GM19463 (cell line): ENCODE measurements around the gene MGARP.
"Not testable (repeated sequence)": the region's sequence is repeated elsewhere in the genome, so short reads cannot be mapped to it uniquely, and the experiment has no call there.

Experiments
- ATAC-seq: cut with Tn5 transposase; IDR thresholded peaks from one replicate; pipeline ENCODE4 v1.9.1; 2021; ENCODE audit warnings: mild to moderate bottlenecking, moderate library complexity; ENCODE audit not compliant: unreplicated experiment

MGARP gene

GRCh38 chr4:139279760-139280620 lies at the start of gene MGARP:
Gene MGARP (minus strand): TSS chr4:139280225. CDS start chr4:139280158, 67 bp downstream.
- ATAC-seq = peak; percentile 73

- no peak for ATAC-seq
Measured at GRCh38 chr4:139329665-139330200, 49.7 kb upstream of the MGARP start.

GRCh38 chr4:139324620-139325019 lies 44.6 kb upstream of the MGARP start:
- ATAC-seq = no peak

- not testable (repeated sequence) for ATAC-seq
Measured at GRCh38 chr4:139322541-139322940, 42.5 kb upstream of the MGARP start.

GRCh38 chr4:139322070-139322469 lies 42.0 kb upstream of the MGARP start:
- not testable (repeated sequence) for ATAC-seq

- no peak for ATAC-seq
Measured at GRCh38 chr4:139319571-139319970, 39.5 kb upstream of the MGARP start.

- no peak for ATAC-seq
Measured at GRCh38 chr4:139317635-139318034, 37.6 kb upstream of the MGARP start.

GRCh38 chr4:139316733-139317132 lies 36.7 kb upstream of the MGARP start:
- no peak for ATAC-seq

- peak; percentile 84 for ATAC-seq
Measured at GRCh38 chr4:139315221-139315675, 35.2 kb upstream of the MGARP start.

GRCh38 chr4:139314047-139314800 lies 34.2 kb upstream of the MGARP start:
- no peak for ATAC-seq

- not testable (repeated sequence) for ATAC-seq
Measured at GRCh38 chr4:139313414-139313813, 33.4 kb upstream of the MGARP start.

GRCh38 chr4:139312552-139313332 lies 32.7 kb upstream of the MGARP start:
- ATAC-seq = no peak

- no peak for ATAC-seq
Measured at GRCh38 chr4:139311909-139312308, 31.9 kb upstream of the MGARP start.

- ATAC-seq = no peak
Measured at GRCh38 chr4:139304920-139305319, 24.9 kb upstream of the MGARP start.

- ATAC-seq = peak; percentile 33
Measured at GRCh38 chr4:139301821-139302611, 22.0 kb upstream of the MGARP start, which contains the start of gene NDUFC1. Gene NDUFC1 (minus strand): TSS chr4:139302477. CDS start chr4:139295798, 6,679 bp downstream.

GRCh38 chr4:139301113-139301820 lies 21.2 kb upstream of the MGARP start, which contains the start of gene NAA15:
Gene NAA15 (plus strand): TSS chr4:139301505. CDS start chr4:139301778, 273 bp downstream.
- peak; percentile 87 for ATAC-seq

GRCh38 chr4:139300431-139301112 lies 20.5 kb upstream of the MGARP start:
- peak; percentile 9 for ATAC-seq

- no peak for ATAC-seq
Measured at GRCh38 chr4:139299536-139299935, 19.5 kb upstream of the MGARP start.
